AG04449 (cell line): ENCODE measurements around the gene ETV4.

ENCODE experiments used
- CTCF ChIA-PET: fragments of 350-600 bp; formaldehyde crosslinking; extraction: SDS; loops from one replicate; lab custom pipeline; 2021; ENCODE audit warnings: antibody characterized with exemption; lab: Yijun Ruan, JAX
- POLR2A ChIA-PET: fragments of 400-600, 350-600 bp; formaldehyde crosslinking; extraction: SDS; loops from one replicate; lab custom pipeline; 2020; ENCODE audit warnings: antibody characterized with exemption, inconsistent platforms; lab: Yijun Ruan, JAX
- DNase-seq: peaks from one replicate; pipeline ENCODE4 v3.0.0-alpha.2; 2010; ENCODE audit warnings: low read depth, low spot score
- H3K4me3 ChIP-seq: 2 replicates; pipeline ENCODE4 v1.5.1; 2011; ENCODE audit warnings: low read depth, mild to moderate bottlenecking, control low read depth, low read length
- CTCF ChIP-seq: IDR thresholded peaks from one replicate; pipeline ENCODE4 v1.5.1; 2011; ENCODE audit warnings: mild to moderate bottlenecking, moderate library complexity, low read length, control low read depth, inconsistent platforms; ENCODE audit not compliant: insufficient read depth; ENCODE audit errors: missing control alignments

Gene ETV4

GRCh38 chr17:43549496-43549895, 3.4 kb upstream of the ETV4 start:
- DNase-seq: no peak
- POLR2A ChIA-PET: no interaction called here
- CTCF ChIA-PET: interaction anchor here (0.7 kb wide), 1 partner anchor 24 kb away, joined by 3 read pairs; no protein-coding TSS in a partner anchor

DNA sequence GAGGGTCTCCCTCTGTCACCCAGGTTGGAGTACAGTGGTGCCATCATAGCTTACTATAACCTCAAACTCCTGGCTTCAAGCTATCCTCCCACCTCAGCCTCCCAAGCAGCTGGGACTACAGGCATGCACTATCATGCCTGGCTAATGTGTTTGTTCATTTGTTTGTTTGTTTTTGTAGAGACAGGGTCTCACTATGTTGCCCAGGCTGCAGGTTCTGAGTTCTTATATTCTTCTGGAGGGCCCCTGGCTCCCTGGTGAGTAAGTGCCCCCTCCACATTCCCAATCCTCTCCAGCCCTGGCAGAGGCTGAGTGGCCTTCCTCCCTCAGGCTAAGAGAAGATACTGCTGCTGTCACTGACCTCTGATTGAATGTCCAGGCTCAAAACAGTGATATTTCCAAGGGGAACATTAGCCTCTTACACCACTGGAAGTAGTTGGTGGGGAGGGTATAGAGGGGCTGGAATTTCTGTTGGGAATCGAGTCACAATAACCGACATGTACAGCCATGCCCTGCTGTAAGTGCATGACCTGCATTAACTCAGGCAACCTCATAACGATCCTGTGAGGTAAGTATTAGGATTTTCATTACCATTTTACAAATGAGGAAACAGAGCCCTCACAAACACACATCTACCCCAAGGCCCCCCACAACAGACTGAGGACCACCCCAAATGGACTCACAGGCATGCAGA, 2.7 kb upstream of the ETV4 start:
- ChIA-PET CTCF (interaction anchor here (0.7 to 3.0 kb wide), 6 partner anchors 10 to 212 kb away, joined by 3 to 14 read pairs (median 4); no protein-coding TSS in a partner anchor), POLR2A (no interaction called here)
- no peak for TF ChIP-seq CTCF
- H3K4me3 ChIP-seq: no peak overlapping the region
- DNase-seq: no peak

More at GRCh38 chr17:43549496-43549895, 3.4 kb upstream of the ETV4 start:
- no peak overlapping the region for H3K4me3 ChIP-seq
- no peak for TF ChIP-seq CTCF

GRCh38 chr17:43547659-43548256, 1.6 kb upstream of the ETV4 start:
- DNase-seq: no peak
- POLR2A ChIA-PET: no interaction called here
- CTCF ChIA-PET: interaction anchor here (0.9 to 3.0 kb wide), 9 partner anchors 11 to 213 kb away, joined by 3 to 14 read pairs (median 5); no protein-coding TSS in a partner anchor
- H3K4me3 ChIP-seq: no peak overlapping the region
- no peak for TF ChIP-seq CTCF

GRCh38 chr17:43547189-43547550, 1.0 kb upstream of the ETV4 start:
- no peak for TF ChIP-seq CTCF
- DNase-seq: no peak
- ChIA-PET CTCF (interaction anchor here (1.1 to 3.0 kb wide), 5 partner anchors 12 to 214 kb away, joined by 4 to 14 read pairs (median 10); no protein-coding TSS in a partner anchor), POLR2A (interaction anchor here (1.0 kb wide), 1 partner anchor 179 kb away, joined by 3 read pairs; no protein-coding TSS in a partner anchor)
- no peak overlapping the region for H3K4me3 ChIP-seq

GRCh38 chr17:43545383-43545632, 832 bp downstream of the ETV4 start:
- POLR2A ChIA-PET: no interaction called here
- CTCF ChIA-PET: interaction anchor here (0.7 kb wide), 1 partner anchor 10 kb away, joined by 3 read pairs; no protein-coding TSS in a partner anchor
- TF ChIP-seq CTCF: no peak
- peak overlapping the region; percentile 60 for H3K4me3 ChIP-seq
- no peak for DNase-seq

DNA sequence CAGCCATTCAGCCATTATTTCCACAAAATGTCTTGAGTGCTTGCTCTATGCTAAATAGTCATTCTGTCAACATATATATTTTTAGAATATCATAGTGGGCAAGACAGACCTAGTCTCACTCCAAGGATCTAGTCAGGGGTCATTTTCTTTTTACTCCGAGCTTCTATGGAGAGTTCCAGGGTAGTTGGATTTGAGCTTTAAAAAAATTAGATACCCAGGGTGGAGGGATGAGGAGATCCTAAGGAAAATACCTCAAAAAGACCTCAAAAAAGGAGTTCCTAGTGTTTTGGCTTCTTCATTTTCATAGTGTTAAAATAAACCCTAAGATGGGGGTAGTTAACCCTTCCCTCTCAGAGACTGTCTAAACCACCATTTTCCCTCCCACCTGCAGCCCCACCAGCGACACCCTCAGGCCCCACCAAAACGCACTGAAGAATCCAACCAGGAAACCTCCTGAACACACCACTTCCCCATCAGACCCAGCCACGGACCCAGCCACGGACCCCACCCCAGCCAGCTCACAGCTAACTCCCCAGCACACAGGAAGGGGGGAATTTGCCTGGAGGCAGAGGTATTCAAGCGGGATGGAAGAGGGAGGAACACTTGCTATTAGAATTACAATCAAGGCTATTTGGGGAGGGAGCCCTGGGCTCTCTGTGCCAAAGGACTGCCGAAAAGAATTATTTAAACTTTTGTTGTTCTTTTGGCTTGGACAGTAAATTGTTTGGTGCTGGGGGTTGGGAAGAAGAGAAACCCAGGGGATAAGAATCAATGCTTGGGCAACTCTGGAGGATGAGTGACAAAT, 2.2 kb downstream of the ETV4 start:
- H3K4me3 ChIP-seq: no peak overlapping the region
- no peak for DNase-seq
- CTCF ChIA-PET: interaction anchor here (1.1 to 1.9 kb wide), 3 partner anchors 22 to 130 kb away, joined by 5 read pairs; no protein-coding TSS in a partner anchor
- TF ChIP-seq CTCF: no peak
- POLR2A ChIA-PET: no interaction called here
